Mesenchymal stem cell (in vitro differentiated cells and primary cell): ENCODE measurements around the gene MUC4.
A peak's percentile ranks its signal among the peaks of the same experiment; 100 is the strongest.

ENCODE experiments used
- DNase-seq: peaks from one replicate; pipeline ENCODE4 v3.0.0-alpha.2; 2013
- H2AFZ ChIP-seq: one replicate; pipeline ENCODE4 v1.6.1; 2013; ENCODE audit warnings: low read depth, mild to moderate bottlenecking, control low read depth, inconsistent platforms, low read length, moderate library complexity
- H2AK5ac ChIP-seq: 2 replicates; pipeline ENCODE4 v1.6.1; 2013; ENCODE audit warnings: low read length, moderate library complexity, mild to moderate bottlenecking, inconsistent platforms; ENCODE audit not compliant: severe bottlenecking
- H2BK120ac ChIP-seq: one replicate; pipeline ENCODE4 v1.6.1; 2013; ENCODE audit warnings: low read depth, mild to moderate bottlenecking, inconsistent platforms, low read length, moderate library complexity
- H2BK12ac ChIP-seq, 2 experiments: one replicate each; pipeline ENCODE4 v1.6.1; 2013; ENCODE audit warnings: inconsistent platforms in 2 of 2, low read length in 2 of 2, mild to moderate bottlenecking in 2 of 2, moderate library complexity in 2 of 2, control low read depth in 1 of 2
- H2BK15ac ChIP-seq: one replicate; pipeline ENCODE4 v1.6.1; 2013; ENCODE audit warnings: mild to moderate bottlenecking, low read depth, inconsistent platforms; ENCODE audit not compliant: poor library complexity, severe bottlenecking
- H2BK5ac ChIP-seq: 2 replicates; pipeline ENCODE4 v1.6.1; 2013; ENCODE audit warnings: low read depth, mild to moderate bottlenecking, low read length, control low read depth, inconsistent platforms; ENCODE audit not compliant: poor library complexity, severe bottlenecking
- H3K14ac ChIP-seq, 2 experiments: one replicate each; pipeline ENCODE4 v1.6.1; 2013; ENCODE audit warnings: inconsistent platforms in 2 of 2, low read length in 2 of 2, control low read depth in 1 of 2, mild to moderate bottlenecking in 1 of 2, moderate library complexity in 1 of 2
- H3K18ac ChIP-seq, 2 experiments: one replicate each; pipeline ENCODE4 v1.6.1; 2013; ENCODE audit warnings: inconsistent platforms in 2 of 2, low read length in 2 of 2, control low read depth in 1 of 2, low read depth in 1 of 2, mild to moderate bottlenecking in 1 of 2
- H3K23ac ChIP-seq, 2 experiments: one replicate each; pipeline ENCODE4 v1.6.1; 2013; ENCODE audit warnings: inconsistent platforms in 2 of 2, low read length in 2 of 2, mild to moderate bottlenecking in 2 of 2, moderate library complexity in 2 of 2, control low read depth in 1 of 2
- H3K27ac ChIP-seq: 2 replicates; pipeline ENCODE4 v1.5.1; 2013; ENCODE audit warnings: mild to moderate bottlenecking, moderate library complexity, low read length, control low read depth, inconsistent platforms; ENCODE audit not compliant: poor library complexity, severe bottlenecking
- H3K27me3 ChIP-seq, 2 experiments: 2 replicates each; pipeline versions ENCODE4 v1.6.1 to v1.7.0; 2013; ENCODE audit warnings: low read length in 2 of 2, mild to moderate bottlenecking in 2 of 2, moderate library complexity in 2 of 2, control low read depth in 1 of 2, inconsistent platforms in 1 of 2; ENCODE audit not compliant: control insufficient read depth in 1 of 2, insufficient read depth in 1 of 2
- H3K36me3 ChIP-seq, 2 experiments: 2 replicates each; pipeline versions ENCODE4 v1.6.1 to v1.7.0; 2013; ENCODE audit warnings: low read length in 2 of 2, control low read depth in 1 of 2, inconsistent platforms in 1 of 2, low read depth in 1 of 2, mild to moderate bottlenecking in 1 of 2; ENCODE audit not compliant: insufficient read depth in 2 of 2, control insufficient read depth in 1 of 2
- H3K4ac ChIP-seq, 2 experiments: one replicate each; pipeline ENCODE4 v1.6.1; 2013; ENCODE audit warnings: inconsistent platforms in 2 of 2, low read length in 2 of 2, mild to moderate bottlenecking in 2 of 2, moderate library complexity in 2 of 2, control low read depth in 1 of 2, low read depth in 1 of 2
- H3K4me1 ChIP-seq: 2 replicates; pipeline ENCODE4 v1.6.1; 2013; ENCODE audit warnings: low read depth, low read length, control low read depth; ENCODE audit not compliant: control insufficient read depth, insufficient read depth
- H3K4me2 ChIP-seq: 2 replicates; pipeline ENCODE4 v1.6.1; 2013; ENCODE audit warnings: low read length, mild to moderate bottlenecking, inconsistent platforms; ENCODE audit not compliant: poor library complexity, severe bottlenecking
- H3K4me3 ChIP-seq, 2 experiments: 2 replicates each; pipeline versions ENCODE4 v1.5.1 to v1.7.0; 2013; ENCODE audit warnings: low read length in 2 of 2, mild to moderate bottlenecking in 2 of 2, control low read depth in 1 of 2, low read depth in 1 of 2; ENCODE audit not compliant: insufficient read depth in 1 of 2
- H3K79me1 ChIP-seq: replicated peaks from 2 replicates; pipeline ENCODE4 v1.6.1; 2013; ENCODE audit warnings: mild to moderate bottlenecking, control low read depth, low read length, inconsistent platforms; ENCODE audit not compliant: poor library complexity, severe bottlenecking
- H3K9ac ChIP-seq: 2 replicates; pipeline ENCODE4 v1.7.0; 2013; ENCODE audit warnings: mild to moderate bottlenecking, low read length, moderate library complexity
- H3K9me3 ChIP-seq: 2 replicates; pipeline ENCODE4 v1.7.0; 2013; ENCODE audit warnings: mild to moderate bottlenecking, low read length; ENCODE audit not compliant: control insufficient read depth
- H4K8ac ChIP-seq: one replicate; pipeline ENCODE4 v1.6.1; 2013; ENCODE audit warnings: inconsistent platforms, mild to moderate bottlenecking, low read length, moderate library complexity
- H4K91ac ChIP-seq: one replicate; pipeline ENCODE4 v1.6.1; 2013; ENCODE audit warnings: mild to moderate bottlenecking, low read length, inconsistent platforms
- WGBS: methylation state at CpG from one replicate; pipeline ENCODE4 v1.1.7; 2013; ENCODE audit warnings: mixed read lengths; 5-methylcytosine and 5-hydroxymethylcytosine counted together

Gene MUC4

DNA sequence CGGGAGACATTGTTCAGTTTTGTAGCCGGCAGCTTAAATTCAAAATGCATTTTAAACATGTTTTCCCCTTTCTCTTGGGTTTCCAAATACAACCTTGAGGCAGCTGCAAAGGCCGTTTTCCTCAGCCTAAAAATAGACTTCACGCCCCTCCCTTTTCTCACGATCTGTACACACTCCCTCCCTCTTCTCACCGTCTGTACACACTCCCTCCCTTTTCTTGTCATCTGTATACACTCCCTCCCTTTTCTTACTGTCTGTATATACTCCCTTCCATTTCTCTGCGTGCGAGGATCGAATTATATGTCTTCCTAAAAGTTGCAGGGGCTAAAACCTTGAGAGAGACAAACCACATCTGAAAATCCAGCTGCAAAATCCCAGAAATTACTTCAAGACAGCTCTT is 8.9 kb downstream of the MUC4 start:
- no peaks in the 10 kb centered on the region for H3K9me3 ChIP-seq

DNA sequence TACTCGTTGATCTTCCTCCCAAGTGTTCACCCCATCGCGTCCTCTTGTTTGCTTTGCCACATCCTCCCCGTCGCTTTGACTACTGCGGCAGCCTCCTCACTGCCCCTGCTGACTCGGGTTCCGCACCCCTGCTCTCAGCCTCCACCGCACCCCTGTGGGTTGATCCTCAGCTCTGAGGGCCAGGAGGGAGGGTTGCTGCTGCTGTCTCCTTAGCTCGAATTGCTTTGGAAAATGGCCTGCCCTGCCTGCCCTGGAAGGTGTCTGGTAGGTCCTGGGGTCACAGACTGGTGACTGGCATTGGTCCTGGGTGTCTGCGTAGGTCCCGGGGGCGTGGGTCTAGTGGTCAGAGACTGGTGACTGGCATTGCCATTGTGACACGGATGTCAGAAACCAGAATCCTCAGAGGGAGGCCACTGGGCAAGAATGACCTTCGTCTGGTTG is 9.4 kb downstream of the MUC4 start:
- Histone ChIP-seq H4K91ac (peak overlapping the region; percentile 41), H3K27me3 (peaks cover 38 to 56% of the 10 kb centered on the region in 2 experiments), H3K4me1 (no peaks in the 10 kb centered on the region), H3K79me1 (no peaks in the 10 kb centered on the region), H3K14ac (no peak overlapping the region), H2BK5ac (no peak overlapping the region), H3K9ac (no peak overlapping the region), H2BK12ac (no peak overlapping the region), H3K9me3 (no peaks in the 10 kb centered on the region), H3K18ac (no peak overlapping the region), H3K36me3 (no peaks in the 10 kb centered on the region), H2AK5ac (no peak overlapping the region), H2BK15ac (no peak overlapping the region), H3K4me2 (no peak overlapping the region), H3K4me3 (peak overlapping the region in 1 of 2 experiments; percentile 65), H3K27ac (no peak overlapping the region), H4K8ac (no peak overlapping the region), H3K23ac (no peak overlapping the region), H3K4ac (no peak overlapping the region), H2AFZ (no peak overlapping the region), H2BK120ac (no peak overlapping the region)
- no peak for DNase-seq
- 77% methylated on average over 15 of the region's 15 CpGs for WGBS

More for the DNA sequence above, 8.9 kb downstream of the MUC4 start:
- H4K91ac ChIP-seq = no peak overlapping the region
- H3K27ac ChIP-seq = no peak overlapping the region
- H3K36me3 ChIP-seq = no peaks in the 10 kb centered on the region
- H3K79me1 ChIP-seq = no peaks in the 10 kb centered on the region
- H2BK12ac ChIP-seq = no peak overlapping the region
- peaks cover 1% of the 10 kb centered on the region for H3K4me1 ChIP-seq
- no peak overlapping the region for H2BK15ac ChIP-seq
- H4K8ac ChIP-seq = no peak overlapping the region
- peaks cover 40 to 56% of the 10 kb centered on the region in 2 experiments for H3K27me3 ChIP-seq
- no peak overlapping the region for H3K4me2 ChIP-seq
- peak overlapping the region in 1 of 2 experiments; percentile 65 for H3K4me3 ChIP-seq
- H3K4ac ChIP-seq = no peak overlapping the region
- H2AFZ ChIP-seq = no peak overlapping the region
- no peak overlapping the region for H3K23ac ChIP-seq
- 68% methylated on average over 9 of the region's 9 CpGs for WGBS
- no peak overlapping the region for H3K14ac ChIP-seq
- no peak overlapping the region for H3K18ac ChIP-seq
- no peak overlapping the region for H2BK5ac ChIP-seq
- no peak overlapping the region for H2BK120ac ChIP-seq
- peak overlapping the region; percentile 81 for H3K9ac ChIP-seq
- H2AK5ac ChIP-seq = no peak overlapping the region
- no peak for DNase-seq

DNA sequence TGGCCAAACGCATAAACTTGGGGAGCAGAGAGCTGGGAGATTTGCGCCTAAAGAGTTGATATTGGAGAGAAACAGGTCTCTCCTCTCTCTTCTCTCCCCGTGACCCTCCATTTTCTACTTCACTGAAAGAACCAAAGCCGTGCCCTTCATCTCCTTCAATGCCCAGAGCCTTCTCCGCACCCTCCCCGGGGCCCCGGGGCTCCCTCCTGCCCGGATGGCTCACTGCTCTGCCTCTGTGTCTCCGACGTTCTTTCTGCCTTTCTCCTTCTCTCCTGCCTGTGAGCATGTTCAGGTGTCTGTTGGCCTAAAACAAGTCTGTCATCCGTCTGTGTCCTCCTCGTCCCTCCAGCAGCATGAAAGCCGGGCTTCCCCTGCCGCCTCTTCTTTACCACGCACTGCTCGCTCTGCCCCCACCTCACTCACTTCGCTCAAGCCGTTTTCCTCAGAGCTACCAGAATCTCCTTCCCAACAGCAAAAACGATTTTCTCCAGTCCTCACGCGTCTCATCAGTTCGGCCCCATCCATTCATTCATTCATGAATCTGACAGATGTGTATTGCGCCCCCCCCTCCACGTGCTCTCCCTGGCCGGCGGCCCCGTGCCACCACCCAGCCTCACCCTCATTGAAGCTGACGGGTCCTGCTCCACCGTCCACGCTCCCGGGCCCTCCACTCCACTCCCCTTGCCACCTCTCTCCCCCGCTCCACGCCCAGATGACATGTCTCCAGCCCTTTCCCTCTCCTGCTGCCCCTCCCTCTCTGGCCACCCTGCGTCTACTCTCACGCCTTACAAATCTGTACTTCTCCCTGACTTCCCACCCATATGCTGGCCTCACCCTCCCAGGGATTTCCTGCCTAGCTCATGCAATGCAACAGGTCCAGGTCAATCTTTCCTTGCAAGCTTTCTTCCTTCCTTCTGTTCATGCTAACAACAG is 10.2 kb downstream of the MUC4 start:
- H3K27me3 ChIP-seq = peaks cover 33 to 51% of the 10 kb centered on the region in 2 experiments
- H2BK12ac ChIP-seq = no peak overlapping the region
- no peak overlapping the region for H2BK5ac ChIP-seq
- no peak overlapping the region for H3K14ac ChIP-seq
- H3K79me1 ChIP-seq = no peaks in the 10 kb centered on the region
- H4K8ac ChIP-seq = no peak overlapping the region
- no peak overlapping the region for H2AFZ ChIP-seq
- no peak overlapping the region for H3K18ac ChIP-seq
- WGBS = 74% methylated on average over 35 of the region's 35 CpGs
- H2BK120ac ChIP-seq = no peak overlapping the region
- no peak overlapping the region for H3K9ac ChIP-seq
- no peak overlapping the region for H3K23ac ChIP-seq
- no peak overlapping the region for H3K4me3 ChIP-seq
- H3K36me3 ChIP-seq = no peaks in the 10 kb centered on the region
- H4K91ac ChIP-seq = no peak overlapping the region
- no peak overlapping the region for H3K4ac ChIP-seq
- no peak for DNase-seq
- H3K27ac ChIP-seq = no peak overlapping the region
- no peaks in the 10 kb centered on the region for H3K4me1 ChIP-seq
- no peak overlapping the region for H3K4me2 ChIP-seq
- no peak overlapping the region for H2AK5ac ChIP-seq
- H2BK15ac ChIP-seq = no peak overlapping the region
- H3K9me3 ChIP-seq = no peaks in the 10 kb centered on the region

DNA sequence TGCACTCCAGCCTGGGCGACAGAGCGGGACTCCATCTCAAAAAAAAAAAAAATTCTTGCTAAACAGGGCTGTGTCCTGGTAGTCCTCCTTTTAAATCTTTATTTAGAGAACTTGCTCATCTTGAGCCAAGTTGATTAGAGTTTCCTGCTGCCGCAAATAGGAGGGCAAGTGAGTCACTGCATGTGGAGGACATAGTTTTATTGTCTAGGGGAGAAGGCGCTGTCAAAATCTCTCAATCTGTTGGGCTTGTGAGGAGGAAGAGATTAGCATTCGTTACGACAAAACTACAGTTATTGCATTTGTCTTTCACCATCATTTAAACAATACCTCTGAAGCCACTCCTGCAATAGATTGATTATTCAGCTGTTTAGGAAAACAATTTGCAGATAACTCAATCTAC is 11.5 kb downstream of the MUC4 start:
- Histone ChIP-seq H3K4me3 (no peak overlapping the region), H3K27ac (no peak overlapping the region), H3K4me2 (no peak overlapping the region), H2BK15ac (no peak overlapping the region), H3K23ac (no peak overlapping the region), H3K36me3 (no peaks in the 10 kb centered on the region), H2AFZ (no peak overlapping the region), H2BK5ac (no peak overlapping the region), H3K9me3 (no peaks in the 10 kb centered on the region), H3K27me3 (peaks cover 32 to 51% of the 10 kb centered on the region in 2 experiments), H3K79me1 (no peaks in the 10 kb centered on the region), H2BK12ac (no peak overlapping the region), H3K14ac (no peak overlapping the region), H4K8ac (no peak overlapping the region), H4K91ac (no peak overlapping the region), H3K4me1 (no peaks in the 10 kb centered on the region), H3K4ac (no peak overlapping the region), H2BK120ac (no peak overlapping the region), H3K18ac (no peak overlapping the region), H3K9ac (no peak overlapping the region), H2AK5ac (no peak overlapping the region)
- 91% methylated on average over 2 of the region's 6 CpGs for WGBS
- DNase-seq = no peak
